H1 (cell line): ENCODE results near the gene LRRC3C. TPM values are rescaled to one million over a fixed set of nuclear protein-coding genes. Genes with fewer than 3 reads are reported as not detected.

ENCODE experiments used
- CBX8 ChIP-seq: fragments of 300-800, 300-1000 bp; sonication (generic); IDR thresholded peaks from 2 replicates; pipeline ENCODE4 v1.7.1; 2016; ENCODE audit warnings: low read depth, low read length, borderline replicate concordance
- GTF2F1 ChIP-seq: IDR thresholded peaks from 2 replicates; pipeline ENCODE4 v1.6.1; 2012; ENCODE audit warnings: low read depth, low read length, improper control_type of control experiment, borderline replicate concordance
- HDAC2 ChIP-seq, 2 experiments: fragments of 300-600 bp in 1 of 2; sonication (generic) in 1 of 2; IDR thresholded peaks; 2 replicates each; pipeline ENCODE4 v1.6.1; 2011 to 2012; ENCODE audit warnings: low read depth in 2 of 2, low read length in 2 of 2, mild to moderate bottlenecking in 2 of 2, moderate library complexity in 2 of 2, borderline replicate concordance in 1 of 2, inconsistent platforms in 1 of 2
- KDM4A ChIP-seq: IDR thresholded peaks from one replicate; pipeline ENCODE4 v1.7.1; 2012; ENCODE audit warnings: low read depth, mild to moderate bottlenecking, moderate library complexity, low read length, inconsistent platforms; ENCODE audit not compliant: severe bottlenecking
- PHF8 ChIP-seq: fragments of 200-600 bp; sonication (generic); conservative IDR thresholded peaks from 2 replicates; pipeline ENCODE4 v1.7.1; 2012; ENCODE audit warnings: low read depth, mild to moderate bottlenecking, inconsistent platforms, low read length, moderate library complexity
- RNF2 ChIP-seq: fragments of 200-900, 300-1000 bp; sonication (generic); IDR thresholded peaks from 2 replicates; pipeline ENCODE4 v1.7.1; 2016; ENCODE audit warnings: borderline replicate concordance, low read depth, mild to moderate bottlenecking, antibody characterized with exemption, low read length; ENCODE audit not compliant: poor library complexity, severe bottlenecking; ENCODE audit errors: missing control alignments
- SAP30 ChIP-seq: fragments of 300-600 bp; sonication (generic); IDR thresholded peaks from 2 replicates; pipeline ENCODE4 v1.7.1; 2012; ENCODE audit warnings: low read length, moderate library complexity, mild to moderate bottlenecking, inconsistent platforms; ENCODE audit not compliant: insufficient read depth, insufficient replicate concordance
- SP1 ChIP-seq: IDR thresholded peaks from 2 replicates; pipeline ENCODE4 v1.6.1; 2011; ENCODE audit warnings: low read depth, low read length
- polyA plus RNA-seq, 7 experiments: library from polyadenylated mRNA; depleted of rRNA in 3 of 7; stranded (reverse) in 5 of 7; unstranded in 2 of 7; fragments of >200 nt in 5 of 7; fragments of 200-250 nt in 2 of 7; gene quantifications; 1 replicate in 5 of 7; 2 replicates in 1 of 7; 4 replicates in 1 of 7; pipeline versions ENCODE4 v1.2.1 to v1.2.3, GENCODE V29; 2011 to 2013; ENCODE audit warnings: missing spikeins in 2 of 7, mixed read lengths in 2 of 7
- total RNA-seq: library from RNA; stranded (reverse); fragmentation: NEBNext Ultra II Directional; extraction: Animal tissue kit (Norgen Biotek cat#: 25700); gene quantifications from 2 replicates; pipeline ENCODE4 v1.2.1, GENCODE V29; 2021

The LRRC3C gene
- total and polyA plus RNA-seq, 2 of the 8 experiments (the other 6 are each of a cell fraction or from before 2014, with no cell fraction given), result not detected

DNA sequence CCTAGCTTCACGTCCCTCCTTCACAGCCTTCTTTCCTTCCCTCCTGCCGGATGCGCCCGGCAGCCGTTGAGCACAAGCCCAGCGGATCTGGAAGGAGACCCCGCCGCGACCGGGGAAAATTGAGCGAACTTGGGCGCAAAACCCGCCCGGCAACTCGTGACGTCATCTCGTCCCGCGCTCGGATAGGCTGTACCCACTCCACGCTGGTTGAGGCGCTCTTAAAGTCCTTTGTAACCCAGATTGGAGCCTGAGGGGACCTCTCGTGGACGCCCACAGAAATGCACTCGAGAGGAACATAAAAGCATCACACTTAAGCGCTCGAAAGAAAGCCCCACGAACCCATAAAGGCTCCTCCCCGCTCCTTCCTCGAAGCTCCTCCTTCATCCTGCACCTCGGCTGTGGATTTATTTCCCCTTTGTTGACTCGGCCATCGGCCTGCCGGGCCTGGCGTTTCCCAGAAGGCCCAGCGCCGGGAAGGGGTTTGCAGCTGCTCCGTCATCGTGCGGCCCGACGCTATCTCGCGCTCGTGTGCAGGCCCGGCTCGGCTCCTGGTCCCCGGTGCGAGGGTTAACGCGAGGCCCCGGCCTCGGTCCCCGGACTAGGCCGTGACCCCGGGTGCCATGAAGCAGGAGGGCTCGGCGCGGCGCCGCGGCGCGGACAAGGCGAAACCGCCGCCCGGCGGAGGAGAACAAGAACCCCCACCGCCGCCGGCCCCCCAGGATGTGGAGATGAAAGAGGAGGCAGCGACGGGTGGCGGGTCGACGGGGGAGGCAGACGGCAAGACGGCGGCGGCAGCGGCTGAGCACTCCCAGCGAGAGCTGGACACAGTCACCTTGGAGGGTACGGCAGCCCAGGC, 53.0 kb downstream of the LRRC3C start, which contains the start of gene PSMD3 (continued):
- TF ChIP-seq GTF2F1 (no peak), HDAC2 (IDR thresholded peaks at IDR 0.05; ENCODE audit: borderline replicate concordance in 1 of 2, low read depth in 2 of 2, low read length in 2 of 2) (peak in 1 of 2 experiments; percentile 95; a peak in 2 of 4 replicates), SAP30 (no peak), SP1 (peak; percentile 88), KDM4A (peak; percentile 57), PHF8 (peak; percentile 99), RNF2 (no peak), CBX8 (no peak)
